ENCODE measurements around the gene PDCL2. TPM values are rescaled to one million over a fixed set of nuclear protein-coding genes. Genes with fewer than 3 reads are reported as not detected.

The PDCL2 gene
- total and polyA plus RNA-seq, 9 of the 15 experiments (the other 6 are each of a cell fraction or from before 2014, with no cell fraction given) = 0.62 to 2.5 (median 1.2) TPM

DNA sequence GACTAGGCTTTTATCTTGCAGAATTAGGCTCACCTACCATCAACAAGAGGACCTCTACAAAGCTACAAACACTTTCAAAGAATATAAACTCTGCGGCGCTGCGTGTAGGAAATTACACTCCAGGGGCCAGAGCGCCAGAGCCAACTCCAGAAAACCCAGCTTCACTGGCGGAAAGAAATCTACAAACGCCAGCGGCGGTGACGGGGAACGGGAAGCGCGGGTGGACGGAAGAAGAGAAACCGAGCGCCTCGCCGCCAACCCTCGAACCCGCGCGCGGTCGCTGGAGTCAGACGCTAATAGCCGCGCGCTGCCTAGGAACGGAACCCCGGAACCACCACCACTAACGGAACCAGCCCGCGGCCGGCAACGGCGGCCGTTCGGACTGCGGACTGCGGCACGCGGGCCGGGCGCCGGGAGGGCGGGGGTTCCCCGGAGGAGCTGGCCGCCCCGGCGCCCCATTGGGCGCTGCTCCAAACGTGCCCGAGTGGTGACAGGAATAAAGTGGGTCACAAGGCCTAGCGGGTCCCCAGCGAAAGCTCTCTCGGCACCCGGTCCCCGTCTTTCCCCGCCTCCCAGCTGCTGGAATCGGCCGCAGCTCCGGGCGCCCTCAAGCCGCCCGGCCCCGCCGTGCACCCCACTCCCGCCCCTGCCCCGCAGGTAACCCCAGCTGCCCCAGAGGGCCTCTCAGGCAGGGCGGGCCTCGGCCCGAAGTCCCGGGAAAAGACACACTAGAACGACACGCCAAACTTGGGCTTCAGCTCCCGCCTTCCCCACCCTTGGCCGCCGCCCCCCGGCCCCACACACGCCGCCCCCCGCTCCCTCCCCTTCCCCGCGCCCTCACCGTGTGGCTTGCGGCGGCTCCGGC lies 46.2 kb downstream of the PDCL2 start (continued):
- 0 out of 2 replicates have a peak, but pooled peaks have one; percentile 68 for TF ChIP-seq RREB1 (CRISPR knock-in tag; IDR thresholded peaks at IDR 0.05)
- TF ChIP-seq POLR2AphosphoS2 (IDR thresholded peaks at IDR 0.05; ENCODE audit: low read length) = no peak
- TF ChIP-seq MED1 (CRISPR knock-in tag; IDR thresholded peaks at IDR 0.05; ENCODE audit: borderline replicate concordance) = no peak
- TF ChIP-seq CXXC5 (CRISPR knock-in tag; IDR thresholded peaks at IDR 0.05) = peak; percentile 91
- TF ChIP-seq BRD4 (IDR thresholded peaks at IDR 0.05) = no peak
- TF ChIP-seq FOXK1 (CRISPR knock-in tag; IDR thresholded peaks at IDR 0.05; ENCODE audit: borderline replicate concordance) = no peak
- TF ChIP-seq MAFG (tag; conservative IDR thresholded peaks at IDR 0.05) = no peak
- 0 out of 2 replicates have a peak, but pooled peaks have one; percentile 44 for TF ChIP-seq HNRNPL (IDR thresholded peaks at IDR 0.05; ENCODE audit: low read depth, low read length)
- TF ChIP-seq NR0B1 (IDR thresholded peaks at IDR 0.05; ENCODE audit: partially characterized antibody) = no peak
- peak; percentile 29; the same call in 1 of the 2 replicates for TF ChIP-seq EP400 (IDR thresholded peaks at IDR 0.05)
- no peak for TF ChIP-seq HBP1 (CRISPR knock-in tag; IDR thresholded peaks at IDR 0.05)
- TF ChIP-seq CREM (IDR thresholded peaks at IDR 0.05; ENCODE audit: low read depth) = peak; percentile 84
- TF ChIP-seq ARID3B (CRISPR knock-in tag; IDR thresholded peaks at IDR 0.05; ENCODE audit: borderline replicate concordance) = no peak

Data from K562 (cell line).